GM19397 (cell line): ENCODE results near the gene B3GNT3.
A peak's percentile ranks its signal among the peaks of the same experiment; 100 is the strongest.

Source experiments
- ATAC-seq: cut with Tn5 transposase; IDR thresholded peaks from one replicate; pipeline ENCODE4 v1.9.1; 2021; ENCODE audit warnings: mild to moderate bottlenecking, moderate library complexity; ENCODE audit not compliant: unreplicated experiment

B3GNT3 gene

GRCh38 chr19:17832443-17833208 is 37.7 kb downstream of the B3GNT3 start:
- no peak for ATAC-seq

- ATAC-seq = no peak
Measured at GRCh38 chr19:17834350-17835181, 39.6 kb downstream of the B3GNT3 start.

- ATAC-seq = no peak
Measured at GRCh38 chr19:17835182-17836006, 40.5 kb downstream of the B3GNT3 start.

- ATAC-seq = no peak
Measured at GRCh38 chr19:17836530-17836929, 41.6 kb downstream of the B3GNT3 start.

GRCh38 chr19:17837972-17838371 is 43.0 kb downstream of the B3GNT3 start:
- no peak for ATAC-seq

- no peak for ATAC-seq
Measured at GRCh38 chr19:17840019-17840418, 45.1 kb downstream of the B3GNT3 start.

- ATAC-seq = no peak
Measured at GRCh38 chr19:17841371-17841809, 46.5 kb downstream of the B3GNT3 start.

- ATAC-seq = no peak
Measured at GRCh38 chr19:17841810-17842662, 47.1 kb downstream of the B3GNT3 start.

GRCh38 chr19:17842663-17843291 is 47.8 kb downstream of the B3GNT3 start:
- ATAC-seq = no peak

- no peak for ATAC-seq
Measured at GRCh38 chr19:17843292-17843827, 48.4 kb downstream of the B3GNT3 start.

GRCh38 chr19:17843908-17844490 is 49.1 kb downstream of the B3GNT3 start:
- no peak for ATAC-seq

GRCh38 chr19:17846146-17846545 is 51.2 kb downstream of the B3GNT3 start:
- ATAC-seq = no peak

- ATAC-seq = peak; percentile 65
Measured at GRCh38 chr19:17847538-17848366, 52.8 kb downstream of the B3GNT3 start, which contains the start of gene JAK3. Gene JAK3 (minus strand): TSS chr19:17847982. CDS start chr19:17844417, 3,565 bp downstream.

GRCh38 chr19:17848595-17849292 is 53.8 kb downstream of the B3GNT3 start:
- no peak for ATAC-seq

GRCh38 chr19:17854061-17854460 is 59.1 kb downstream of the B3GNT3 start:
- no peak for ATAC-seq

GRCh38 chr19:17855280-17856152 is 60.6 kb downstream of the B3GNT3 start:
- no peak for ATAC-seq
